ENCODE measurements around the gene KMT2C. TPM values are rescaled to one million over a fixed set of nuclear protein-coding genes. Genes with fewer than 3 reads are reported as not detected.
A peak's percentile ranks its signal among the peaks of the same experiment; 100 is the strongest.
"Not testable (repeated sequence)": the region's sequence is repeated elsewhere in the genome, so short reads cannot be mapped to it uniquely, and the experiment has no call there.

The KMT2C gene
- total RNA-seq, 2 donors from 2014 or later, result 78.4 to 81.1 TPM

DNA sequence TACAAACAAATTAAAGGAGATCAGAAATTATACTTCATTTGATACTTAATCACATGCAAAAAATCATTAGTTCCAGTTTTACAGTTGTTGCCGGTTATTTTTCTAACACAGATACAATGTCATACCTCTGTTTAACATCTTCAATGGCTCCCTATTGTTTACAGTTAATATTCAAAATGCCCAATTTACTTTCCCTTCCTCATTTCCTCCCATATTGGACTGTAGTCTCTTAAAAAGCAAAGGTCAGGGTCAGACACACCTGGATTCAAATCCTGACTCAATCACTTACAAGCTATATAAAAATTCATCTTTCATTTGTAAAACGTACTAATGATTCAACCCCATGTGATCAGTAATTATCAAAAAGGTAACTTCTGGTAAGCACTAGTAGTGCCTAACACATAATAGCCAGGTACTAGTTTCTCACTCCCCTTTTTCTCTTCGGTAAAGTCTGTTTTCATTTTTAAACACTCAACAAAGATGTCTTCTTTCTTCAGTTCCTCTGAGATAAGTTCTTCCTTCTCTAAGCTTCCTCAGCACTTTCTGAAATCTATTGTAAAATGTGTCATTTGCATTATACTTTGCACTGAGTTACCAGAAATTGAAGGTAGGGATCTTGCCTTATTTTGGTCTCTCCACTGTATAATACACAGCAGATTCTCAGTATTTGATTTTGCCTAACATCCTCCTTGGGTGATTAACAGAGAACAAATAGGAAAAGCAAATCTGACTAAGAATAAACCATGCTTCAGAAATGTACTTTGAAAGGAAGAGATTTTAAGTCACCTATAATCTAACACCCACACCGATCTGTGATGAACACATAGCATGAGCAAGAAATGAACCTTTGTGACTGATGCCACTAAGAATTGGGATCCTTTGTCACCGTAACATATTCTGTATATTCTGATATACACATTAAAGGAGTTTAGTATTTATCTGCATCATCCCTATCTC, 16.1 kb downstream of the KMT2C start:
- DNase-seq (no peak), ATAC-seq (peak; percentile 44)
- intact Hi-C loops (cut with DNase I, micrococcal nuclease), result no loop called here

- ATAC-seq (no peak), DNase-seq (no peak)
- intact Hi-C loops (cut with DNase I, micrococcal nuclease), result no loop called here
Measured at GRCh38 chr7:152414779-152415178, 21.0 kb downstream of the KMT2C start.

- ATAC-seq, result no peak
- DNase-seq, result no peak
- intact Hi-C loops (cut with DNase I, micrococcal nuclease), result no loop called here
Measured at GRCh38 chr7:152411389-152411788, 24.4 kb downstream of the KMT2C start.

- intact Hi-C loops (cut with DNase I, micrococcal nuclease), result no loop called here
- DNase-seq (no peak), ATAC-seq (no peak)
Measured at GRCh38 chr7:152406491-152406890, 29.3 kb downstream of the KMT2C start.

GRCh38 chr7:152406030-152406429, 29.8 kb downstream of the KMT2C start:
- ATAC-seq; intact Hi-C loops (cut with DNase I, micrococcal nuclease); DNase-seq: not testable (repeated sequence)

GRCh38 chr7:152403726-152404125, 32.1 kb downstream of the KMT2C start:
- intact Hi-C loops (cut with DNase I, micrococcal nuclease), result no loop called here
- ATAC-seq, result no peak
- no peak for DNase-seq

DNA sequence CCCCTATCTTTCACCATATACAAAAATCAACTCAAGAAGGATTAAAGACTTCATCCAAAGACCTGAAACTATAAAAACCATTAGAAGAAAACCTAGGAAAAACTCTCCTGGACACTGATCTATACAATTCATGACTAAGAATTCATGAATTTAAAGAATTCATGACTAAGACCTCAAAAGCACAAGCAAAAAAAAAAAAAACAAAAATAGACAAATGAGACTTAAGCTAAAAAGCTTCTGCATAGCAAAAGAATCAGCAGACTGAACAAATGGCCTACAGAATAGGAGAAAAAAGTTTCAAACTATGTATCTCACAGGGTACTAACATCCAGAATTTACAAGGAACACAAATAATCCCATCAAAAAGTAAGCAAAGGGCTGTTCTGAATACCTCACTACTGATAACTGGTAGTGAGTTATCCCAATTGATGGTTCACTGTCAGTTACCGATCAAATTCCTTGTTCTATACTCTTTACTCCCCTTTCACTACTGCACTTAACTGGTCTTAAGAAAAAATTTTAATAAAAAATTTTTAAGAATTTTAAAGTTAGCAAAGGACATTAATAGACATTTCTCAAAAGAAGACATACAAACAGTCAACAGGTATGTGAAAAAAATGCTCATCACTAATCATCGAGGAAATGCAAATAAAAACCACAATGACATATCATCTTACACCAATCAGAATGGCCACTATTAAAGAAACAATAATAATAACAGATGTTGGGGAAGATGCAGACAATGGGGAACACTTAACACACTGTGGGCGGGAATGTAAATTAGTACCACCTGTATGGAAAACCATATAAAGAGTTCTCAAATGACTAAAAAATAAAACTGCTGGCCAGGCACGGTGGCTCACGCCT, 33.2 kb downstream of the KMT2C start:
- no peak for ATAC-seq
- no peak for DNase-seq
- intact Hi-C loops (cut with DNase I, micrococcal nuclease), result no loop called here

DNA sequence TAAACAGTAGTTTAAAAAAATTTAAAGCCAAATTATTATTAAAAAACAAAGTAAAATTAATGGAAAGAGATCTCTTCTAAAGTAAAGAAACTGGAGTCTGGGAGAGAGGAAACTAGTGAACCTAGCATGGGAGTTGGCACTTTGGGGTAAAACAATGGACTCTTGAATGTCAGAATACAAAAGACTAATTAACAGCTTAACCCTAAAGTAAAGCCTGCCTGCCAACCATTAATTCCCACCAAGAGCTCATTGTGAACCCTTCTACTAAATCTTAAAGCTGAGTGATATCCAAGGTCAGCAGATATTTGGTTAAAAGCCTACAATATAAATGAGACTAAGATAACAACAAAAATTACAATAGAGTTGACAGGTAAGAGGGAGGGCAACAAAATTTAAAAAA, 36.5 kb downstream of the KMT2C start:
- intact Hi-C loops (cut with DNase I, micrococcal nuclease), result no loop called here
- ATAC-seq, result no peak

GRCh38 chr7:152395112-152395511, 40.7 kb downstream of the KMT2C start:
- intact Hi-C loops (cut with DNase I, micrococcal nuclease), result no loop called here
- DNase-seq (no peak), ATAC-seq (no peak)

More for the DNA sequence above, 36.5 kb downstream of the KMT2C start:
- no peak for DNase-seq

DNA sequence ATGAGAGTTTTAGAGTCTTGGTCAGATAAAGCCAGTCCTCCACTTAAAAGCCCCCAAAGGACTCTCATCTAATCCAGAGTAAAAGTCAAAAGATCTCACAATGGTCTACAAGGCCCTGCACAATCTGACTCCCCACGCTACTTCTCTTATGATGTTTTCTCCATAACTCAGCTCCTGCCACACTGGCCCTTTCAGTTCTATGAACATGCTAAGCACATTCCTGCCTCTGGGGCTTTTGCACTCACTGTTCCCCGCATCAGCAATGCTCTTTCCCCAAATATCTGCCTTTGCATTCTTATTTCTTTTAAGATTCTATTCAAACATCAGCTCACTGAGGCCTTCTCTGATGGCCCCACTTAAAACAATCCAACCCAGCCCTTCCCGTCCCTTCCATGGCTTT, 41.6 kb downstream of the KMT2C start:
- ATAC-seq, result peak; percentile 59
- DNase-seq; intact Hi-C loops (cut with DNase I, micrococcal nuclease): not testable (repeated sequence)

DNA sequence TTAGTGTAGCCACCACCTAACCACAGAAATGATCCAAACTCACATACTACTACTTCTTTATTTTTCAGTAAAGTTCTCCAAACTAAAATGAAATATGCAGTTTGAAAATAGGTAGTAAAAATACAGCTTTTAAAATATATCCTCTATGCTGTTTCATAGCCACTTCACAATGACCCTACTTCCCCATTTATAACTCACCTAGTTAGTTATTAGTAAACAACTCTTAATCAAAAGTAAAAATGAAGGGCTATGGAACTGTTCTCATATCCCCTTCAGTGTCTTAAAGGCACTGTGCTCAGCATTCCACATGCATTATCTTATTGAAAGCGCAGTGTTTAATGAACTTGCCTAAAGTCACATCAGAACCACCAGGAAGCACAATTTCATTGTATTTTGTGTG, 43.5 kb downstream of the KMT2C start:
- ATAC-seq, result no peak

DNA sequence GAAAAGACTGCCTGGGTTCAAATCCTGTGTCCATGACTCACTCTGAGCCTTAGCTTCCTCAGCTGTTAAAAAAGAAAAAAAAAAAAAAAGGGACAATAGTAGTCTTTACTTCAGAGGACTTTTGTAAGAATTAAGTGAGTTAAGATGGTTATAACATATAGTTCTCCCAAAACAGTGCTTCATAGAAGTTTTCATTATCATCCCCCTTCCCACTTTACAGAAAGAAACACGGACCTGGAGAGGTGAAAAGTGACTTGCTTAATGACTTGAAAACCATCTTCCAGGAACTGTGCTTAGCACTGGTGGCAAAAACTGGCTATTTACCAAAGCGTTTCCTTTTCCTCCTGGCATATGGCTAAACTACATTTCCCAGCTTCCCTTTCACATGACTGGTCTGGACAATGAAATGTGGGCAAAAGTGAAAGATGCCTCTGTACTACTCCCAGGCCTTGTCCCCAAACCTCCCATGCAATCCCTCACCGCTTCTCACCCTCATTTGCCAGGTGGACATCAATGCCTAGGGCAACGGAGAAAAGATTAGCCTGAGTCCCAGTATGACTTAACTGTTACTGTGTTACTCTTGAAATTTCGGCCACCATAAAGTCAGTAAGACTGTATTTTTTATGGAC, 49.6 kb downstream of the KMT2C start:
- ATAC-seq, result peak; percentile 53
- intact Hi-C loops (cut with DNase I, micrococcal nuclease); DNase-seq: not testable (repeated sequence)

More for the DNA sequence above, 43.5 kb downstream of the KMT2C start:
- no peak for DNase-seq
- intact Hi-C loops (cut with DNase I, micrococcal nuclease), result no loop called here

DNA sequence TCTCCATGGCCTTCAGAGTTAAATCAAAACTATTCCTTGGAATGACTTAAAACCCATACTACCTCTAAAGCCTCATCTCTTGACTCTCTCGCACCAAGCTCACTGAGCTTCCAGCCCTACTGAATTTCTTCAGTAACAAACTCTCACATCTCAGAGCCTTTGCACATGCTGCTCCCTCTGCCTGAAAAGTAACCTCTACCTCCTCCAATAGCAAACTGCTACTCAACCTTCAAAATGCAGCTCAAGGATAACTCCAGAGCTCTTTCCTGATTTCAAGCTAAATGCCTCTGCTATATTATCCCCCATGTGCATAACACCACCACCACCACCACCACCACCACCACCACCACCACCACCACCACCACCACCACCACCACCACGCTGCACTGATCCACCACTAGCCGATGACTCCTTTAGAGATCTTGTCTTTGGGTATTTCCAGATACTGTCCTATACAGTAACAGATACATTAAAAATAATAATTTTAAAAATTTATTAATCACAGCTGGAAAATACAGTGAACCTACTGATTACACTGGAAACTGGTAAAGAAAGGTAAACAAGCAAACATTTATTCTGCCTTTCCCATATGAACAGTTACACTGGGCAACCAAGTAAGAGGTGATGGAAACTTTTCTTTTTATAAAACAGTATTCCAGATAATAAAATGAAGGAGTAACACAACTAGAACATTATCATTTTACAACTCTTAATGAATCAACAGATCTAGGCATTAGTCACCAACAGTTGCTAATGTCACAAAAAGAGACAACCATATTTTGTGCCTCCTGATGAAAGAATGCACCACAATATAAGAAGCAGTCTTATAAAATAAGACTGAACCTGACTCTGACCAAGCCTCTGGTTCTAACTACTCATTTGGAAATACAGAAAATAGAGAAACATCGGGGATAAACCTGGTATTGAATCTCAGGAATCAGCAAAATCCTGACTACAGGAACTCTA, 51.3 kb downstream of the KMT2C start:
- DNase-seq; intact Hi-C loops (cut with DNase I, micrococcal nuclease): not testable (repeated sequence)
- ATAC-seq, result peak; percentile 2

DNA sequence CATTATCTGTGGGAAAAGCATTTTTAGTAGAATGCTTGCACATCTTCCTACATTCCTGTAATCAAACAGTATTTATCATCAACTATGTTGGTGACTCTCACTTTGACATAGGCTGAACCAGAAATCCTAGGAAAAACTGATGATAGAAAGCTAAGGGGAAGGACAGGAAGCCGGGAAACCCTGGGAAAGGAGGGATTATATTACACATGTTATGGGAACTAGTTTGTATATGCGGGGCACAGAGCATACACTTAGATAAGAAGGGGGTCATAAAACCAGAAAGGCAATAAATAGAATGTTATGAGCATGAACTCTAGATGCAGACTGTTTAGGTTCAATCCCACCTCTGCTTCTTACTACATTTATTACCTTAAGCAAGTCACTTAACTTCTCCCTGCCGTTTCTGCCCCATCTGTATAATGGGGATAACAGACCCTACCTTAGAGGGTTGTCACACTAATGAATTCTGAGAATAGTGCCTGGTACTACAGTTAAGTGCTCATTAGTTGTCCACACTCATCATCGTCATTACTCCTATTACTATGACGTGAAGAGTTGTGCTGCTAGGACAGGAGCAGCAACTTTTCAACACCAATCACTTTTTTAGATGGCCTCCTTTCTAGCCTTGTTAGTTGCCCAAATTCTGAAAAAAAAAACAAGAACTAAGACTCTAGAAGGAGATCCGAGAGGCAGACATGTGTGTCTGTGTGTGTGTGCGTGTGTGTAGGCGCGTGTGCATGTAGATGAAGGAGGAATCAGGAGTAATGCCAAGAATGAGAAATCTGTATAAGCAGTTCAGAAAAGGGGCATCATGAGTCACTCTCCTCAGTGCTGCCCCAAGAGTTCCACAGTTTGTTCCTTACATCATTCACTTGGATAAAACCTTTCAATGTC, 52.2 kb downstream of the KMT2C start:
- intact Hi-C loops (cut with DNase I, micrococcal nuclease), result no loop called here
- DNase-seq, result no peak
- ATAC-seq, result peak; percentile 75

DNA sequence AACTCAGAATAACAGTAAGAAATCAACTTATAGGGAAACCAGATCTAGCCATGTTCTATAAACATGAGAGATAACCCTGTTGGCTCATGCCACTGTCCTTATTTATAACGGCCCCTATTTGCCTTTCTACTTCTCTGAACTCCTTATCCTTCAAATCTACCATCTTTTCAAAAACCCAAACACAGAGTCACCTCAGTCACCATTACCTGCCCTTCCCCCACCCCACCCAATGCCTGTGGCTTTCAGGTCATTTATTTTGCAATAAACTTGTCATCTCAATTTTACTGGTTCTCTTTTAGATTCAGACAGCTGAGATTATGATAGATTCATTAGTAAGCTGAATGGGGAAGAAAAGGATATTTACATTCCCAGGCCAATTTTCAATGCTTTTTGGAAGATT, 53.6 kb downstream of the KMT2C start:
- no peak for ATAC-seq
- intact Hi-C loops (cut with DNase I, micrococcal nuclease), result no loop called here

GRCh38 chr7:152380931-152381578, 54.7 kb downstream of the KMT2C start:
- DNase-seq; intact Hi-C loops (cut with DNase I, micrococcal nuclease); ATAC-seq: not testable (repeated sequence)

More for the DNA sequence above, 53.6 kb downstream of the KMT2C start:
- no peak for DNase-seq
